NCI-H1092 treated with DMSO at 0.1 percent for 48 hours (cell line): Measurements from ENCODE around the gene SYNJ2.
"Not testable (repeated sequence)": the region's sequence is repeated elsewhere in the genome, so short reads cannot be mapped to it uniquely, and the experiment has no call there.

Experiments used
- DNase-seq: peaks from one replicate; lab custom pipeline; 2025; lab: John Stamatoyannopoulos, UW

SYNJ2 gene

DNA sequence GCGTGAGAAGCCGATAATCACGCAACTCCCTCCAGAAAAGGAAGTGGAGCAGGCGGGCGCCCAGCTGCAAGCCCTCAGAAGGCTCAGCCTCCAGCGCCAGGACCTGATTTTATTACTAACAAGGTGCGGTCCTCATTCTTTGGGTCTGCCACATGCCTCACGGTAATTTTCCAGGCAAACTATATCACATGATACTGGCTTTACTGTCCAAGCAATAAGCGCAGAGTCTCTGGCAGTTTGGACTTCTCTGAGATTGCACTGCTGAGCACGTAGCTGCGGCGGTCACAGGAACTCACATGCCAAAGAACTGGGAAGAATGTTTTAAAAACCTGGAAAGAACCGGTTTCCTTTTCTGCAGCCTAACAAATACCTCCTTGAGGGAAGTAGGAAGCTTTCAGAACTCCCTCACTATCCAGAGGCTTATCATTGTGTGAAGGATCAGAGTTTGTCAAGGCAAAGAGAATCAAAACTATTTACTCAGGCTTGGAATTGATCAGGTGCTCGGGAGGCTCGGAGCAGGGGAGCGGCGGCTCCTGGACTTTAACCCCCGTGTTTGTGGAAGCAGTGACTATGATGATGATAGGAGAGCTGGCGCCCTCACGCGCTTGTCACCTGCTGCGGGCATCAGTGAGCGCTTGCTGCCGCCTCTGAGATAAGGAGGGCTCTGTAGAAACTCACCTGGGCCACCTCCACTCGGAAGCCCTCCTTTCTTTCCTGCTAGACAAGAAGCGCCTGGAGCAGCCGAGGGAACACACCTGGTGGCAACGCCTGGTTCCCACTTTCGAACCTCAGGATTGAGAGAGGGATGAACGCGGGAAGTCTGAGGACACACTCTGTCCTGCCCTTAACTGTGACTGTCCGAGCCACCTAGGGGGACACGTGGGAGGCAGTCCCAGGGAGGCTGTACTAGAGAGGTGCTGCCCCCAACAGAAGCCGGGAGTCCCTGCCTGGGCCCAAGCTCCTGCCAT is 27.2 kb upstream of the SYNJ2 start:
- DNase-seq, result no peak

GRCh38 chr6:157955675-157956074 is 26.0 kb upstream of the SYNJ2 start:
- no peak for DNase-seq

- no peak for DNase-seq
Observed at GRCh38 chr6:157956171-157956730, 25.4 kb upstream of the SYNJ2 start.

- DNase-seq, result no peak
Observed at GRCh38 chr6:157959451-157960227, 22.0 kb upstream of the SYNJ2 start.

- no peak for DNase-seq
Observed at GRCh38 chr6:157961153-157961831, 20.4 kb upstream of the SYNJ2 start.

GRCh38 chr6:157961832-157962575 is 19.7 kb upstream of the SYNJ2 start:
- no peak for DNase-seq

GRCh38 chr6:157962601-157963302 is 18.9 kb upstream of the SYNJ2 start:
- no peak for DNase-seq

GRCh38 chr6:157964100-157964499 is 17.6 kb upstream of the SYNJ2 start:
- DNase-seq, result no peak

GRCh38 chr6:157965387-157965786 is 16.3 kb upstream of the SYNJ2 start:
- DNase-seq, result no peak

- DNase-seq, result no peak
Observed at GRCh38 chr6:157966589-157966977, 15.1 kb upstream of the SYNJ2 start.

- DNase-seq, result peak; percentile 22
Observed at GRCh38 chr6:157967020-157967419, 14.6 kb upstream of the SYNJ2 start.

- DNase-seq, result no peak
Observed at GRCh38 chr6:157967486-157967885, 14.2 kb upstream of the SYNJ2 start.

GRCh38 chr6:157972177-157972576 is 9.5 kb upstream of the SYNJ2 start:
- DNase-seq, result not testable (repeated sequence)

DNA sequence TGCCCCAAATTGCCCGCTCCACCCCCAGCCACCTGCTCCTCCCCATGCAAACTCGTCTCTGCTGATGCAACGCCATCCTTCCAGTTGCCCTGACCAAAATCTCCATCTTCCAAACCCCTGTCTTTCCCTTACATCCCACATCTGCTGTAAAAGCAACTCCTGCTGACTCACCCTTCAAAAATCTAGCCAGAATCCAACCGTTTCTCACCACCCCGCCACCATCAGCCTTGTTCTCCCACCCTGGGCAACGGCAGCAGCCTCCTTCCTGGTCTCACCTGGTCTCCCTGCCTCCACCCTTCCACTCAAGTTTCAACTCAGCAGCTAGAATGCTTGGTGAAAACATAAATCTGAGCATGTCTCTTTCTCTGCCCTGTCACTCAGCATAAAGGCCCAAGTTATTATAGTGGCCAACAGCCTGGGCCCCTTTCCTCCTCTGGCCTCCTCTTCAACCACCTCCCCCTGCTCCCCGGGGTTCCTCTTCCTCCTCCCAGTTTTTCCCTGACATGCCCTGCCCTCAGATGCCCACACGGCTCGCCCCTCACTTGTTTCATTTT is 7.2 kb upstream of the SYNJ2 start:
- no peak for DNase-seq

GRCh38 chr6:157974967-157975366 is 6.7 kb upstream of the SYNJ2 start:
- DNase-seq, result no peak

GRCh38 chr6:157975456-157975855 is 6.2 kb upstream of the SYNJ2 start:
- DNase-seq, result no peak

GRCh38 chr6:157976345-157977175 is 5.1 kb upstream of the SYNJ2 start:
- DNase-seq, result no peak

DNA sequence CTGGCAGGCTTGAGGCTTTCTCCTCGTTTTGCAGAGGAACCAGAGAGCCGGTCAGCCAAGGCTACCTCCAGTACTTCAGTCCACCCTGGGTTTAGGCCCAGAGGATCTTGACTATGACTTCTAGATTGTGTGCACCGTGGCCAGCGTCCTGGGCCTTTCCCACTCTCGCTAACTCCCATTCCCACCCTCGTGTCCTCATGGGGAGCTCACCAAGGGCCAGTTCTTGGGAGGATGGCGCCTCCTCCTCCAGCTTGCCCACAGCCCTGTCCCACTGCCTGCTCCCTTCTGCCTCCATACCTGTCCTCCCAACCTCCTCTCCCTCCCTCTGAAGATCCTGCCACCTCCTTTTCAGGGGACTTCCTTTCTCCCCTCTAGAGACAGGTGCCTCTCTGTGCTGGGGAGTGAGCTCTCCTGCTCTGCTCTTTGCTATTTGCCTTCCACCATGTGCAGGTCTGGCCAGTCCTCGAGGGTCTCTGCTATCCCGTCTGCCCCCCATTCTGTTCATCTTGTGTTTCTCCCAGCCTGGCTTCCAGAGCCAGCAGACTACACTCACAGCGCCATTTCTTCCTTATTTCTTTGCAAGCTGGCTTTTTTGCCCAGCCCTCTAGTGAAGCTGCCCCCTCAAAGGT is 4.4 kb upstream of the SYNJ2 start:
- DNase-seq, result no peak
